Ovary (tissue), 3 donors: ENCODE results near the gene FBXO36.

ENCODE experiments used
- EP300 ChIP-seq: sonication (generic); formaldehyde crosslinking; IDR thresholded peaks from one replicate; pipeline ENCODE4 v1.6.1; 2017; ENCODE audit warnings: antibody characterized with exemption
- POLR2A ChIP-seq: fragments of 450-650 bp; IDR thresholded peaks from one replicate; pipeline ENCODE4 v1.6.1; 2017; ENCODE audit warnings: antibody characterized with exemption, mild to moderate bottlenecking, moderate library complexity
- TF ChIP-seq, protein P1 (sequence below), 3 donors: fragments of 450-650 bp in 2 of 3; fragments of 200-600 bp in 1 of 3; IDR thresholded peaks; one replicate each; pipeline versions ENCODE4 v1.5.1 to v1.8.0; 2016 to 2022; ENCODE audit warnings: antibody characterized with exemption in 3 of 3, mild to moderate bottlenecking in 1 of 3
- donor health status: DM: no; HTN: no; CAD: no.

DNA sequence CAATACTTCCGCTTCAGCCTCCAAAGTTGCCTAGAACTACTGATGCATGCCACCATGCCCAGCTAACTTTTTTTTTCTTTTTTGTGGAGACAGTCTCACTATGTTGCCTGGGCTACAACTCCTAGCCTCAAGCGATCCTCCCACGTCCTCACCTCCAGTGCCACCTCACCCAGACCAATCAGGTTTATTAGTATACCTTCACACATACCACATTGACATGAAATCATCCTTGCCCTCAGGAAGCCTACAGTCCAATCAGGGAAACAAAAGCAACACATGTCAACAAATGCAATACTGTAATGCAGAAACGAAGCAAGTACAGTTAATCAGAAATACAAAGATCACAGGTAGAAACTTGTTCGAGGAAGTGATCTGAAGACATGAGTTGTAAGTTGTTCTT lies 4.5 kb upstream of the FBXO36 start:
- TF ChIP-seq POLR2A = no peak
- TF ChIP-seq, protein P1, sequence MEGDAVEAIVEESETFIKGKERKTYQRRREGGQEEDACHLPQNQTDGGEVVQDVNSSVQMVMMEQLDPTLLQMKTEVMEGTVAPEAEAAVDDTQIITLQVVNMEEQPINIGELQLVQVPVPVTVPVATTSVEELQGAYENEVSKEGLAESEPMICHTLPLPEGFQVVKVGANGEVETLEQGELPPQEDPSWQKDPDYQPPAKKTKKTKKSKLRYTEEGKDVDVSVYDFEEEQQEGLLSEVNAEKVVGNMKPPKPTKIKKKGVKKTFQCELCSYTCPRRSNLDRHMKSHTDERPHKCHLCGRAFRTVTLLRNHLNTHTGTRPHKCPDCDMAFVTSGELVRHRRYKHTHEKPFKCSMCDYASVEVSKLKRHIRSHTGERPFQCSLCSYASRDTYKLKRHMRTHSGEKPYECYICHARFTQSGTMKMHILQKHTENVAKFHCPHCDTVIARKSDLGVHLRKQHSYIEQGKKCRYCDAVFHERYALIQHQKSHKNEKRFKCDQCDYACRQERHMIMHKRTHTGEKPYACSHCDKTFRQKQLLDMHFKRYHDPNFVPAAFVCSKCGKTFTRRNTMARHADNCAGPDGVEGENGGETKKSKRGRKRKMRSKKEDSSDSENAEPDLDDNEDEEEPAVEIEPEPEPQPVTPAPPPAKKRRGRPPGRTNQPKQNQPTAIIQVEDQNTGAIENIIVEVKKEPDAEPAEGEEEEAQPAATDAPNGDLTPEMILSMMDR (IDR thresholded peaks at IDR 0.05) = no peak
- no peak for TF ChIP-seq EP300
